NK-92 (cell line): ENCODE results near the gene ATP7A.
"Not testable (repeated sequence)": the region's sequence is repeated elsewhere in the genome, so short reads cannot be mapped to it uniquely, and the experiment has no call there.

Experiments used
- DNase-seq: peaks from one replicate; lab custom pipeline; 2025; ENCODE audit not compliant: unreplicated experiment; lab: John Stamatoyannopoulos, UW

ATP7A gene

GRCh38 chrX:77910108-77910840 lies at the start of gene ATP7A:
TSS of gene ATP7A (plus strand) at chrX:77910693. CDS start at chrX:77971642, 60,949 bp downstream.
- DNase-seq: peak; percentile 47

- DNase-seq: no peak
Measured at GRCh38 chrX:77875372-77875771, 35.1 kb upstream of the ATP7A start.

- DNase-seq: not testable (repeated sequence)
Measured at GRCh38 chrX:77881418-77881817, 29.1 kb upstream of the ATP7A start.

DNA sequence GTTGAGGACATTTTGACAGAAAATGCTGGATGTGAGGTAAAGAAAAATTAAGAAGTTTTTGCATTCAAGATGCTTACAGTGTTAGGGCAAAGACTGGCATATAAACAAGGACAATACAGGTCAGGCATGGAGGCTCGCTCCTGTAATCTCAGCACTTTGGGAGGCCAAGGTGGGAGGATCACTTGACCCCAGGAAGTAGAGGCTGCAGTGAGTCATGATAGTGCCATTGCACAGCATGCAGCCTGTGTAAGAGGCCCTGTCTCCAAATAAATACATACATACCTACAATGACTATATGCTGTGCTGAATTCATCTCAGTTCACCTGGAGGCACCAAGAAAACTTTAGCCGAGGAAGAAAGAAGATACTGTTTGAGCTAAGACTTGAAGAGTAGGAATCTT lies 17.6 kb upstream of the ATP7A start:
- no peak for DNase-seq

DNA sequence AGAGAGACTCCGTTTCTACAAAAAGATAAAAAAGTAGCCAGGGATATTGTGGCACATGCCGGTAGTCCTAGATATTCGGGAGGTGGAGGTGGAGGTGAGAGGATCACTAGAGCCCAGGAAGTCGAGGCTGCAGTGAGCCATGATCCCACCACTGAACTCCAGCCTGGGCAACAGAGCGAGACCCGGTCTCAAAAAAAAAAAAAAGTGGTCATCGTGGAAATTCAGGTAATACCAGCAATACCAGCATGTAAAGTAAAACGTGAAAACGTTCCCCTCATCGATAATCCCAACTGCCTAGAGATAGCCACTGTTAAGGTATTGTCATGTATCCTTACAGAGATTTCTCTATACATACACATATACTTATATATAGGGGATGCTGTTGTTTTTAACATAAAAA lies 16.8 kb upstream of the ATP7A start:
- DNase-seq: no peak

GRCh38 chrX:77894921-77895886 lies 15.3 kb upstream of the ATP7A start, which contains the start of gene MAGT1:
TSS of gene MAGT1 (minus strand) at chrX:77895435. CDS start at chrX:77895410, 25 bp downstream.
- peak; percentile 41 for DNase-seq

DNA sequence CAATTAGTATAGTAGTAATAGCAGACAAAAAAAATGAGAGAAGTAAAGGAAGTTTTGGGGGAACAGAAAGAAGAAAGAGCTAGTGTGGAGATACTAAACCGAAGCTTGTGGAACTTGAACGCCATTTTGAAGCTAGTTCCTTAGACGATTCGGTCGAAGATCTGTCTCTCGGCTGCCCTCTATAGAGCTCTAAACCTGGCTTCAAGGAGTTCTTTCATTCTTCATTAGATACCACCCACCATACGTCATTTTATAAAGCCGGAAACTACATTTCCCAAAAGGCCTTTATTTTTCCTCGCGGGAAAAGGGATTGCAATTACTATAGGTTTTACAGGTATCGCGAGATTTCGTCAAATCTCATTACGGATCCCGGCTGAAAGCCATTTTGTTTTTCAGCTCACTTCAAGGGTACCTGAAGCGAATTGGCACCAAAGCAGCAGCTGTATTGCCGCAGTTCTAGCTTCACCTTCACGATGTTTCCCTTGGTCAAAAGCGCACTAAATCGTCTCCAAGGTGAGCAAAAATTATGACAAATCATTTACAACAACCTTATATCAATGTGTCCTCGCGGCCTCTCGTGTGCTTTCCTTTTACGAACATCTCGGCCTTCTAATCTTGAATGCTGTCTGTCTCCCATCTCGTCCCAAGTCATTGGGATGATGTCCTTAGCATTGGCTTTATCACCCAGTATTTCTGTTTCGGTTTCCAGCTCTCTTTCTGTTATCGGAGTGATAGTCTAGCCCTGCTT lies 11.2 kb upstream of the ATP7A start, which contains the start of gene COX7B:
Gene COX7B (plus strand): TSS at position 388 of the 748 bp plus-strand sequence. CDS start 86 bp downstream, at position 474.
- no peak for DNase-seq

GRCh38 chrX:77900688-77901087 lies 9.8 kb upstream of the ATP7A start:
- no peak for DNase-seq

GRCh38 chrX:77901506-77901905 lies 9.0 kb upstream of the ATP7A start:
- no peak for DNase-seq

- DNase-seq: no peak
Measured at GRCh38 chrX:77917294-77917933, 6.9 kb downstream of the ATP7A start.

- no peak for DNase-seq
Measured at GRCh38 chrX:77918568-77918967, 8.1 kb downstream of the ATP7A start.

GRCh38 chrX:77919370-77919769 lies 8.9 kb downstream of the ATP7A start:
- not testable (repeated sequence) for DNase-seq

- DNase-seq: no peak
Measured at GRCh38 chrX:77922787-77923186, 12.3 kb downstream of the ATP7A start.

DNA sequence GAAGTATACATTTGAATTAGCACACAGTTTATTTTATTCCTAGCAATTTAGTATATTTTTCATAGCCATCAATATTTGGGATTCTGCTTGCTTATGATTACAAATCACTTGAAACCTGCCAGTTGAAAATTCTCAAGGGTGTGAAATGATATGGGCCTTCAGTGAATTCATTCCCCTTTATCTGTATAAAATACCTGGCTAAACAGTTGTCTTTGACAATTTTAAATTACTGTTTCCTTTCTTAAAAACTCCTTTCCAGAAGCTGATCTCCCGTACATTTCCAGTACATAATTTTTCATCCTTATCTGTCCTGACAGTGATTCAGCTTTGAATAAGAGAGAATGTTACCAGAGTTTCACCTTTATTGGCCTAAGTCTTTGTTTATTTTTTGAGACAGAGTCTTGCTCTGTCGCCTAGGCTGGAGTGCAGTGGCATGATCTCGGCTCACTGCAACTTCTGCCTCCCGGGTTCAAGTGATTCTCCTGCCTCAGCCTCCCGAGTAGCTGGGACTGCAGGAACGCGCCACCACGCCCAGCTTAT lies 13.9 kb downstream of the ATP7A start:
- DNase-seq: no peak

DNA sequence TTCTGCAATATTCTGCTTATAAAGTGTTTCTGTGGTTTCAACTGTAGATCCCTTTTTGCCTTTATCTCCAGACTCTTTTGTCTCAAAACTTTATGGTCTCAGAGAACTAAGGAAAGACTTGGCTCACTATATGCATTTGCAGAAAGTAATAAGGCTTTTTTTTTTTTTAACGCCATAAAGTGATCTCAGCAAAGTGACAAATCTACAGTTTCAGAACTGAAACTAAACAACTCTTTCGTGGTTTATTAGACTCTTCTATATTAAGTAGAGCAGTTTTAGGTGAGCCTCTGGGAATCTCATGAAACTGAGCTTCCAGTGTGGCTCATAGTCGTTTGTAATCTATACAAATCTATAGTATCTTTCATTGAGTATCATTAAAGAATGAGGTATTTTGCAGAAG lies 15.3 kb downstream of the ATP7A start:
- DNase-seq: no peak

DNA sequence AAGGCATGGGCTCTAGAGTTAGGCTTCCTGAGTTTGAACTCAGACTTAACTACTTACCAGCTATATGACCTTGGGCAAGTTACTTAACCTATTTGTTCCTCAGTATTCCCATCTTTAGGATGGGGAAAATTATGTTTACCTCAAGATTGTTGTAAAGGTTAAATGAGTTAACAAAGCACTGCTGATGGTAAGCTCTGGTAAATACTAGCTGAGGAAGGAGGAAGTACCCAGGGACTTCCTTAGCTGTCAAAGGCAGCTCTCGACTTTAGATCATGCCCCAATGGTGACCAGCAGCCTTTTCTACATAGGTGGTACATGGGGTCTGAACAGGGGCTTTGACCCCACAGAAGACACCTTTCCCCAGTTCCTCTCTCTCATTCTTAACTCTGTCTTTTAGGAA lies 20.1 kb downstream of the ATP7A start:
- no peak for DNase-seq

DNA sequence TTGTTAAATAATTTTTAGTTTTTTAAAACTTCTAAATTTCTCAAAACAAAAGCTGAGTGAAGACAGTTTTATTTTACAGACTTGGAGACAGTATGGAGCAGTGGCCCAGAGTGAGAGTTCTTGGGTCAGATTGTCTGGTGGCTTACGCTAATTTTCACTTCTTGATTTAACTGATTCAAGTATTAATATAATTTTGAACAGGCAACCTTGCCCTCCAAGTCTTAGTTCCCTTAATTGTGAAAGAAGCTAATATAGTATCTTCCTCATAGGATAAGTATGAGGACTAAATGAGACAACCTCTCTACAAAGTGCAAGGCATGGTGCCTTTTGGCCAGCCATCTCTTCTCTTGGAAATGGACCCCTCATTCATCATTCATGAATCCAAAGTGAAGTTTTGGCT lies 25.4 kb downstream of the ATP7A start:
- DNase-seq: no peak

GRCh38 chrX:77936299-77936698 lies 25.8 kb downstream of the ATP7A start:
- no peak for DNase-seq

DNA sequence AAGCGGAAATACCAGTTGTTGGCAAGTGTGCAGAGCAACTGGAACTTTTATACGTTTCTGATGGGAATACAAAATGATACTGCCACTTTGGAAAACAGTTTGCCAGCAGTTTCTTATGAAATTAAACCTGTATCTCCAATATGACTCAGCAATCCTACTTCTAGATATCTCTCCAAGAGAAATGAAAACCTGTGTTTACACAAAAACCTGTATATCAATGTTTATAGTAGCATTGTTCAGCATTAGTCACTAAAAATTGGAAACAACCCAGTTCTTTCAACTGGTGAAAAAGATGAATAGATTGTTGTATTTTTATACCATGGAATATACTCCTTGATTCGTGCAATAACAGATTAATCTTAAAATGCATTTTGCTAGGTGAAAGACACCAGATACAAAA lies 26.8 kb downstream of the ATP7A start:
- no peak for DNase-seq

DNA sequence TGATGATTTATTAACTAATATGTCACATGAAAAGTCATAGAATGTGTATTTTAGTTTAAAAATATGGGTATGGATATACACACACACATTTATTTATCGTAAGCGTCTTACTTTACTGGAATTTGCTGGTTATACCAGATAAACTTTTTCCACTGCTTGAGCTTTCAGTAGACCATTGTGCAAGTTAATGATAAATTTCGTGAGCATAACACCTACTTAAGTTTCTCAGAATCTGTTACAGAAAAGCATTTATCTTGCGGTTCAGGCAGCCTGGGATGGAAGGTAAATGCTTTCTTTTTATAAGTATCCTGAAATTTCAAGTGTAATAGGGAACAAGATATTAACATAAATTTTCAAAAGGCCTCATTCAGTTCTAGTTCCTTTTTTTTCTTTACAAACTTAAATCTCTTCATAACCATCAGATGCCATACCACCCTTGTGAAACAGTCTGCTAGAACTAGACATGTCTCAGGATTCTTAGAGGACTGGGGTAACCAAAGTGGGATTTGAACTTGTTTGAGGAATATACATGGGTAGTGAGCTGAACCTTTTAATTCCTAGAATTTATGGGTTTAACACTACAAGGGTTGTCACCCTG lies 27.7 kb downstream of the ATP7A start:
- DNase-seq: no peak
